ENCODE results near the gene YBX3.

- TF ChIP-seq, protein P1, sequence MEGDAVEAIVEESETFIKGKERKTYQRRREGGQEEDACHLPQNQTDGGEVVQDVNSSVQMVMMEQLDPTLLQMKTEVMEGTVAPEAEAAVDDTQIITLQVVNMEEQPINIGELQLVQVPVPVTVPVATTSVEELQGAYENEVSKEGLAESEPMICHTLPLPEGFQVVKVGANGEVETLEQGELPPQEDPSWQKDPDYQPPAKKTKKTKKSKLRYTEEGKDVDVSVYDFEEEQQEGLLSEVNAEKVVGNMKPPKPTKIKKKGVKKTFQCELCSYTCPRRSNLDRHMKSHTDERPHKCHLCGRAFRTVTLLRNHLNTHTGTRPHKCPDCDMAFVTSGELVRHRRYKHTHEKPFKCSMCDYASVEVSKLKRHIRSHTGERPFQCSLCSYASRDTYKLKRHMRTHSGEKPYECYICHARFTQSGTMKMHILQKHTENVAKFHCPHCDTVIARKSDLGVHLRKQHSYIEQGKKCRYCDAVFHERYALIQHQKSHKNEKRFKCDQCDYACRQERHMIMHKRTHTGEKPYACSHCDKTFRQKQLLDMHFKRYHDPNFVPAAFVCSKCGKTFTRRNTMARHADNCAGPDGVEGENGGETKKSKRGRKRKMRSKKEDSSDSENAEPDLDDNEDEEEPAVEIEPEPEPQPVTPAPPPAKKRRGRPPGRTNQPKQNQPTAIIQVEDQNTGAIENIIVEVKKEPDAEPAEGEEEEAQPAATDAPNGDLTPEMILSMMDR (IDR thresholded peaks at IDR 0.05; ENCODE audit: low read depth, low read length), result no peak
- no peak for TF ChIP-seq EZH2phosphoT487 (IDR thresholded peaks at IDR 0.05; ENCODE audit: low read depth)
These were observed 5.0 kb upstream of the YBX3 start for GRCh38 chr12:10728091-10728490.

Data from OCI-LY3 (cell line).